ENCODE measurements around the gene FOXA1.

DNA sequence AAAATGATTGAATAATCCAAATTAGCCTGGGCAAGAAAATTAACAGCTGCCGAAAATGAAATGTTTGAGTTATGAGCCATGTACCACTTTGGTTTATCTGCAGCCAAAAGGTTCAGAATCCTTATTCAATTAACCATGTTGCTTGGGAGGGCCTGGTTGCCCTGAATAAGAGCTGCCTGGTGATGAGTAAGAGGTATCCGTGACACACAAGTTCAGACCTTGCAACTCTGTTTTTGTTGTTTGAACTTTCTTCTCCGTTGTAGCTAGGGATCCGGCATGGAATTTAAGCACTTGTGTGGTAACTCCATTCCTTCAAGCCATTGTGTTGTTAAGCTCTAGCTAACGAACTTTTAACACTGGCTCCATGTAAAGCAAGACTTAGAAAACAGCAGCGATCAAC, 35.7 kb downstream of the FOXA1 start:
- TF ChIP-seq, protein P1, sequence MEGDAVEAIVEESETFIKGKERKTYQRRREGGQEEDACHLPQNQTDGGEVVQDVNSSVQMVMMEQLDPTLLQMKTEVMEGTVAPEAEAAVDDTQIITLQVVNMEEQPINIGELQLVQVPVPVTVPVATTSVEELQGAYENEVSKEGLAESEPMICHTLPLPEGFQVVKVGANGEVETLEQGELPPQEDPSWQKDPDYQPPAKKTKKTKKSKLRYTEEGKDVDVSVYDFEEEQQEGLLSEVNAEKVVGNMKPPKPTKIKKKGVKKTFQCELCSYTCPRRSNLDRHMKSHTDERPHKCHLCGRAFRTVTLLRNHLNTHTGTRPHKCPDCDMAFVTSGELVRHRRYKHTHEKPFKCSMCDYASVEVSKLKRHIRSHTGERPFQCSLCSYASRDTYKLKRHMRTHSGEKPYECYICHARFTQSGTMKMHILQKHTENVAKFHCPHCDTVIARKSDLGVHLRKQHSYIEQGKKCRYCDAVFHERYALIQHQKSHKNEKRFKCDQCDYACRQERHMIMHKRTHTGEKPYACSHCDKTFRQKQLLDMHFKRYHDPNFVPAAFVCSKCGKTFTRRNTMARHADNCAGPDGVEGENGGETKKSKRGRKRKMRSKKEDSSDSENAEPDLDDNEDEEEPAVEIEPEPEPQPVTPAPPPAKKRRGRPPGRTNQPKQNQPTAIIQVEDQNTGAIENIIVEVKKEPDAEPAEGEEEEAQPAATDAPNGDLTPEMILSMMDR (IDR thresholded peaks at IDR 0.05): no peak
- no peak for TF ChIP-seq EP300 (IDR thresholded peaks at IDR 0.05)

Data from sigmoid colon (tissue), 4 donors.